Measurements from ENCODE around the gene KRT78.

- TF ChIP-seq EP300 (IDR thresholded peaks at IDR 0.05; ENCODE audit: borderline replicate concordance) (no peak), CREB1 (IDR thresholded peaks at IDR 0.05; ENCODE audit: low read depth) (no peak), MAX (IDR thresholded peaks at IDR 0.05) (no peak), CEBPB (IDR thresholded peaks at IDR 0.05) (no peak), USF1 (IDR thresholded peaks at IDR 0.05) (no peak), EGR1 (IDR thresholded peaks at IDR 0.05) (no peak), FOXM1 (IDR thresholded peaks at IDR 0.05; ENCODE audit: borderline replicate concordance, low read depth) (no peak), TAF1 (IDR thresholded peaks at IDR 0.05; ENCODE audit: low read depth) (no peak), REST (IDR thresholded peaks at IDR 0.05; ENCODE audit: low read depth) (no peak)
Measured at GRCh38 chr12:52850681-52851080, 1.9 kb upstream of the KRT78 start.
